GM19324 (cell line): Measurements from ENCODE around the gene KCNJ18.
"Not testable (repeated sequence)": the region's sequence is repeated elsewhere in the genome, so short reads cannot be mapped to it uniquely, and the experiment has no call there.

Experiments used
- ATAC-seq: cut with Tn5 transposase; IDR thresholded peaks from one replicate; pipeline ENCODE4 v1.9.1; 2021; ENCODE audit warnings: mild to moderate bottlenecking, moderate library complexity; ENCODE audit not compliant: unreplicated experiment, low FRiP score

The KCNJ18 gene

DNA sequence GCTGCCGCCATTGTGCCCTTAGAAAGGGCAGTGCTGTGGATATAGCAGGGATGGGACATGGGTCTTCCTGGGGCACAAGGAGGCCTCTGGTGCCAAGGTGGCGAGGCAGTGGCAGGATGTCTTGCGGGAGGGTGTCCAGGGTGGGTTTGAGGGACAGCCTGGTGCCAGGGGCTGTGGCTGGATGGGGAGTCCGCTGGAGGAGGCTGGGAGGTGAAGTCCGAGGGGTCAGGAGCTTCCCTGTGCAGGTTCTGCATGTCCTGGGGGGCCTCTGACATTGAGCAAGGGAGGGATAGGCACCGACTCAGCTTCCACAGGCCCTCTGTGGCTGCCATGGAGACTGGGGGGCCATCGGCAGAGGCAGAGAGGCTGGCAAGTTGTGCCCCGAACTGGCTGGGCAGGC lies 9.7 kb downstream of the KCNJ18 start:
- not testable (repeated sequence) for ATAC-seq

DNA sequence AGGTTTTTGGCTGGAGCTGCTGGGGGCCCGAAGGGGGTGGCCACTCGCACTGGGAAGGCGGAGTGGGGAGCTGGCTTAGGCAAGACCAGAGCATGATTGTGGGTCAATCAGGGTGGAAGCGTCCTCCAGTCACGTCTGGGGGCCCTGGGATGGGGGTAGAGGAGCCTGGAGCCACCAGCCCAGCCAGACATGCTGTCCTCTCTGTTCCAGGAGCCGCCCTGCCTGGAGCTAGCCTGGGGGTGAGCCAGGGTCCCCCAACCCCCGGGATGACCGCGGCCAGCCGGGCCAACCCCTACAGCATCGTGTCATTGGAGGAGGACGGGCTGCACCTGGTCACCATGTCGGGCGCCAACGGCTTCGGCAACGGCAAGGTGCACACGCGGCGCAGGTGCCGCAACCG lies 10.2 kb downstream of the KCNJ18 start:
- not testable (repeated sequence) for ATAC-seq

GRCh38 chr17:21702940-21703640 lies 10.8 kb downstream of the KCNJ18 start:
- not testable (repeated sequence) for ATAC-seq

GRCh38 chr17:21703891-21704872 lies 11.9 kb downstream of the KCNJ18 start:
- not testable (repeated sequence) for ATAC-seq

GRCh38 chr17:21705021-21705601 lies 12.8 kb downstream of the KCNJ18 start:
- no peak for ATAC-seq

DNA sequence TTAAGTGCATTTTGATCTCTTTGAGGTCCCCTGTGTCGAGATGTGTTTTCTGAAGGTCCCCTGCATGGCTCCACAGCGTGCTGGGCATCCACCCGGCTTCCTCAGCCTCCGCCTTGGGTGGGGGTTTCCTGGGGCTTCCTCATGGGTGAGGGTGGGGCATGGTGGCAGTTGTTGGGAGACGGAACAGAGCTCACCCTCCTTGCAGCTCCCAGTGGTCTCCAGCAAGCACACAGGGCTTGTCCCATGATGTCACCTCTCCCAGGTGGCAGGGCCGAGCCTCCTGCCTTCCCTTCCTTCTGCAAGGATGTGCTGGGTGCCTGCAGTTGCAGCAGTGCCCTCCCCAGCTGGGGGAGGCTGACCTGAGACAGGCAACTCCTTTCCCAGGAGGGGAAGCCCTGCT lies 13.4 kb downstream of the KCNJ18 start:
- ATAC-seq = not testable (repeated sequence)

GRCh38 chr17:21706546-21706945 lies 14.2 kb downstream of the KCNJ18 start:
- not testable (repeated sequence) for ATAC-seq

GRCh38 chr17:21707131-21707530 lies 14.8 kb downstream of the KCNJ18 start:
- not testable (repeated sequence) for ATAC-seq

DNA sequence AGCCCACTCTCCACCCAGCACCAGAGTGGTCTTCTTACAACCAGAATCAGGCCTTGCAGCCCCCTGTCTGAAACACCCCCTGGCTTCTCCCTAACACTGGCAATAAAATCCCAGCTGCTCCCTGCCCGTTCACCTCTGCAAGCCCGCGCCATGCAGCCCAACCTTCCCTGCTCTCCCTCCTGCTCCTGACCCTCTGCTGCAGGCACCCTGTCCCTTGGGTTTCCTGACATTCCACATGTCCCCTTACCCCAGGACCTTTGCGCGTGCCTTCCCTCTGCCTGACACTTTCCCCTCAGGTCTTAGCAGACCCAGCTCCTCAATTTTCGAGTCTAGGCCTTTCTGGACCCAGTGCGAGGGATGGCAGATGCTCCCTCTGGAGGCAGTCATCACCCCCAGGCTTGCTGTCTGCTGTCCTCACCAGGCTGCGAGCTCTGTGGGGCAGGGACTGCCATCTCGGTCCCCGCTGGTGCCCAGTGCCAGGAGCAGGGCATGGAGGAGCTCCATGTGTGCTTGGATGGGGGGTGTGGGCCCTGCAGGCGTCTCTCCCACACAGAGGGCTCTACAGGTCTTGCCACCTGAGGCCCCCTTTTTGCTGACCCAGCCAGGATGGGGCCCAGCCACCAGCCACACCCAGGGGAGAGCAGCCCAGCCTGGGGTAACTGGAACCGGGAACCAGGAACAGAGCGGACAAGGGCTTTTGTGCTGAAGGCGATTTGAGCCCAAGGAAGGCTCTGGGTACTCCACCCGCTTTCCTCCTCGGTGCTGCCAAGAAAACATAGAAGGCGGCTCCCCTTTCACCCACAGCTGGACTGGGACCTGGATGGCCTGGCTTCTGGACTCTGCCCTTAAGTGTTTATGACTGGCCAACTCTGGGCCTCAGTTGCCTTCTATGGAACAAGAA lies 15.6 kb downstream of the KCNJ18 start:
- ATAC-seq = not testable (repeated sequence)

DNA sequence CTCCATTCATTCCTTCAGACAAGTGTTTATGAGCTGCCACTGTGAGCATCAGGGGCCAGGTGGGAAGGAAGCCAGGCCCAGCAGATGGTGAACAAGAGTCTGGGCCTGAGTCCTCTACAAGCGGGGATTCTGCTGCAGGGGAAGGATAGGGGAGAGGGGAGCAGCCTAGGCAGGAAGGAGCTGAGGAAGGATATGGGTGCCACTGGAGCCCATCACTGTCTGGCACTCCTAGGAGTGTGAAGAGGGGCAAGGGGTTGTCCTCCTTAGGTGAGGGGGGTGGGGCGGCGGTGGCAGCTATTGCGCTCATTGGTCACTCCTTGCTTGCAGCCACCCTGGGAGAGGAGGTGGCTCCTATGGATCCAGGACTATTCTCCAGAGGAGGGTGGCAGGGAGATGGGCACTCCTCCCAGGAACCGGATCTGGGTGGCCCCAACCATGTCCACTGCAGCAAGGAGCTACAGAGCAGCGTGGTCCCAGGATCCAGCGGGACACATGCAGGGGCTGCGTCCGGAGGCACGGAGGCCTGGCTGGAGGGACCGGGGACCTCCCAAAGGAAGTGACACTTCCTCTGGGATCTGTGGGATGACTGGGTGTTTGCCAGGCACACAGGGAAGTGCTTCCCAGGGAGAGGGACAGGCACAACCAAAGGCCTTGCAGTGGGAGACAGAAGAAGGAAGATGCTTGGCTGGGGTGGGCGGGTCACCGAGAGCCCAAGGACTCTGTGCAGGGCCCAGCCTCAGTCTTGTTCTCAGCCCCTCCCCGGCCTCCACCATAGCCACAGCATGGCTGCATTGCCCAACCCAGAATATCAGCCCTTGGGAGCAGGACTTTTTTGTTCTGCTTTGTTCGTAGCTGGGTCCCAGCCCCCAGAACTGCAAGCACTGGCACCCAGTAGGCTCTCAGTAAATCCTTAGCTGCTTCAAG lies 16.6 kb downstream of the KCNJ18 start:
- not testable (repeated sequence) for ATAC-seq

DNA sequence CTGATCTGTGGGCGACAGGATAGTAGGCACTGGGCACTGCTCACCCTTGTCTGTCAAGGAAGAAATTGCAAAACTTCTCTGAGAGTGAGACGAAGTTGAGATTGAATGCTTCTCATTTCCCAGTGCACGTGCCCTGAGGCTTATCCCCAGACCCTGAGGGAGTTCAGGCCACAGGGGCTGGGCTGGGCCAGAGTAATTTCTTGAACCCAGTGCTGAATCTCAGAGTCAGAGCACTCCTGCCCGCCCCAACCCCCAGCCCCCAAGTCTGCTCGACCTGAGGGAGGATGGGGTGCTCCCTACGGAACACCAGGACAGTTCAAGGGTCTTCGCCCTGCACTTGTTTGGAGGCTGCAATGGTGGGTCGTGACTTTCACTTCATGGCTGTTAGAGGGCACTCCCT lies 17.7 kb downstream of the KCNJ18 start:
- ATAC-seq = not testable (repeated sequence)

DNA sequence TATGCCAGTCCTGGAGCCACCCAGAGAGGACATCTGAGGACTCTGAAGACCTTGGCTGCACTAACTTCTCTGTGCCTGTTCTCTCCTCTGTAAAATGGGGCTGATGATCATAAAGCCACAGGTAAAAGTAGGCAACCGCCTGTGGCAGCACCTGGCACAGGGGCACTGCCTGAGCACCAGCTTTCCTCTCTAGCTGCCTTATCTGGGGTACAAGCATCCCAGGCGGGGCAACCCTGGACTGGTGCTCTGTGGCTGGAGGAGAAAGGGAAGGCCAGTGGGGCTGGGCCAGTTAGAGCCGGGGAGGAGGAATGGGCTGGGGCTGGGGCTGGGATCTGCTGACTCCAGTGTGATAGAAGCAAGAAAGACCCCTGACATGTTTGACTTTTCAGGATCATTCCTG lies 18.2 kb downstream of the KCNJ18 start:
- not testable (repeated sequence) for ATAC-seq

DNA sequence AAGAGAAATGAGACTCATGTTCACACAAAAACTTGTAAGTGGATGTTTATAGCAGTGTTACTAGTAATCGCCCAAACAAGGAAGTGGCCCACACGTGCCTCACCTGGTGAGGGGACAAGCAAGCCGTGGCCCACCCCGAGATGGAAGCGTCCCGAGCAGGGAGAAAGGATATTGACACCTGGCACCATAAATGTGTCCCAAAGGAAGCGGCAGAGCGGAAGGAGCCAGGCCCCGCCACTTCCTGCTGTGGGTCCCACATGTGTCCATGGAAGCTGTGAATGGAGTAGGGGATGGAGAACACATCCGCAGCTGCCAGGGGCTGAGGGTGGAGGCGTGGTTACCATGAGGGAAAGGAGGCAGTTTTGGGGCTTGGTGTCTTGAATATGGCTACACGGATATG lies 18.9 kb downstream of the KCNJ18 start:
- no peak for ATAC-seq

DNA sequence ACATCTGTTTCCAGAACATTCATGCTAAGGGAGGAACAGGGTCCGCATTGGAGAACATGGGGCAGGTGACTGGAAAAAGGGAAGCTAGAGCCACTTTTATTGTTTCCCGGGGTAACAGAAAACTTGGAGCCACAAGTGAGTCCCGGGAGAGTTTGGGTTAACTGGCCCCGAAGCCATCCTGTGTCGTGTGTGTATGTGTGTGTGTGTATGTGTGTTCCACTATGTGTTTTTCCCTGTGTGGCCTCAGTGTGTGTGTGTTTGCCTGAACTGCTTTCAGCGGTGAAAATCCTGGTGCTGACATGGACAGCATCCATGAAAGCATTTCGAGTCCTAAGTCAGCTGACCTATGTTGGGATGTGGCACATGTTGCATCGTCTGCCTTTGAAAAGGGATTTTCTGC lies 20.7 kb downstream of the KCNJ18 start:
- ATAC-seq = not testable (repeated sequence)

DNA sequence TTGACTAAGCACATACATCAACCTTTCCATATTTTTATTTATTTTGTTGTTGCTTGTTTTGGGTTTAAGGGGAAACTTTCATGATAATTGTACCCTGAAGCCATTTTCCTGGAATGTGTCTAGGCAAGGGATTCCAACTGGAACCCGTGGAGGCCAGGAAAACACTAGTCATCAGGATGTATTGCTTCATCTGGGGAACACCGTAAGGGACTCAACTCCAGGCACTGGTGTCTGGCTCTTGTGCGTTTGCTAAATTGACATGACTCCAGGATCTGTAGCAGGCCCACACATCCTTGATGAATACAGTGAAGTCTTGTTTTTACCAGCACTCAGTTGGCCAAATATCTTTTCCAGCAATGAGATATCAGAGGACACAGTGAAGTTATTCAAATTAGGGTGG lies 21.3 kb downstream of the KCNJ18 start:
- not testable (repeated sequence) for ATAC-seq

- ATAC-seq = not testable (repeated sequence)
Observed at GRCh38 chr17:21714676-21715075, 22.4 kb downstream of the KCNJ18 start.

GRCh38 chr17:21715877-21716276 lies 23.6 kb downstream of the KCNJ18 start:
- ATAC-seq = not testable (repeated sequence)

DNA sequence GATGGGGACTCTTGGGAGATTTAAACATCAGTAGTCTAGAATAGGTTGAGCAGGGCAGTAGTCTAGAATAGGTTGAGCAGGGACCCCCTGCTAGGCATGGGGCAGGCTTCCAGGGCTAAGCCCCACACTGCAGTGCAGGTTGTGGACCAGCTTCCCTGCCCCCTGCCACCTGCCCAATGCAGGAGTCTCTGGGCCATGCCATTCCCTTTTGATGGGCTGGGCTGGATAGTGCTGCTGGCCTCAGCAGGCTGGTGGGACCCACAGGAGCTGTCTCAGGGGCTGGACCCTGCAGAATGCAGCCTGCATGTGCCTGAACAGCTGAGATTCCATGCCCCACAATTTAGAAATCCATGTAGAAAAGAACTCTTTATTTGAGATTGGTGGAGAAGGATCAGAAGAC lies 26.6 kb downstream of the KCNJ18 start:
- ATAC-seq = not testable (repeated sequence)
